Heart left ventricle (tissue), 16 donors: ENCODE measurements around the gene AAMP. TPM values are rescaled to one million over a fixed set of nuclear protein-coding genes. Genes with fewer than 3 reads are reported as not detected.

Experiments
- ATAC-seq, 4 donors: fragments of 200-7000 bp; cut with Tn5 transposase; one replicate each; pipeline ENCODE4 v1.9.1; 2020 to 2022; ENCODE audit warnings: moderate library complexity in 4 of 4, mild to moderate bottlenecking in 3 of 4, moderate number of reproducible peaks in 1 of 4
- DNase-seq, 5 donors: peaks; one replicate each; pipeline ENCODE4 v3.0.0-alpha.2; 2020
- H3K27ac ChIP-seq, 12 donors: fragments of 200-600 bp; sonication (generic) in 4 of 12; one replicate each; pipeline versions ENCODE4 v1.5.0 to v1.8.0; 2016 to 2022; ENCODE audit warnings: mild to moderate bottlenecking in 2 of 12
- H3K27me3 ChIP-seq, 9 donors: fragments of 200-600 bp; sonication (generic) in 2 of 9; one replicate each; pipeline versions ENCODE4 v1.5.1 to v1.8.0; 2016 to 2022; ENCODE audit warnings: mild to moderate bottlenecking in 3 of 9
- H3K36me3 ChIP-seq, 9 donors: fragments of 200-600 bp; sonication (generic) in 2 of 9; one replicate each; pipeline versions ENCODE4 v1.5.0 to v1.8.0; 2018 to 2022; ENCODE audit warnings: mild to moderate bottlenecking in 2 of 9
- H3K4me1 ChIP-seq, 12 donors: fragments of 200-600 bp; sonication (generic) in 4 of 12; one replicate each; pipeline versions ENCODE4 v1.5.0 to v1.8.0; 2016 to 2022; ENCODE audit warnings: mild to moderate bottlenecking in 3 of 12
- H3K4me3 ChIP-seq, 12 donors: fragments of 200-600 bp; sonication (generic) in 4 of 12; one replicate each; pipeline versions ENCODE4 v1.5.0 to v1.8.0; 2017 to 2022; ENCODE audit warnings: mild to moderate bottlenecking in 9 of 12, moderate library complexity in 4 of 12
- H3K9me3 ChIP-seq, 12 donors: fragments of 200-600 bp; sonication (generic) in 4 of 12; one replicate each; pipeline versions ENCODE4 v1.5.0 to v1.8.0; 2016 to 2022; ENCODE audit warnings: mild to moderate bottlenecking in 1 of 12
- POLR2A ChIP-seq, 2 donors: fragments of 450-650 bp; IDR thresholded peaks; one replicate each; pipeline ENCODE4 v1.6.1; 2017; ENCODE audit warnings: antibody characterized with exemption in 2 of 2, mild to moderate bottlenecking in 2 of 2, moderate library complexity in 2 of 2
- WGBS, 4 donors: extraction: QIAGEN DNeasy Blood & Tissue Kit in 2 of 4; methylation state at CpG; one replicate each; pipeline versions ENCODE4 v1.1.5 to v1.1.7; 2013 to 2018; 5-methylcytosine and 5-hydroxymethylcytosine counted together
- intact Hi-C, 10 donors: fragments of 100-400 bp; cut with DNase I; formaldehyde crosslinking; loops; one replicate each; pipeline versions ENCODE4 v1.11.1 to v1.14.2; 2022
- polyA plus RNA-seq, 2 donors: library from polyadenylated mRNA; stranded (reverse); fragments of 200-250 nt; gene quantifications; one replicate each; pipeline ENCODE4 v1.2.3, GENCODE V29; 2013
- total RNA-seq, 9 donors: library from RNA; depleted of rRNA in 2 of 9; stranded (reverse); fragments of >200 nt in 2 of 9; fragmentation: NEBNext Ultra II Directional in 3 of 9; extraction: Animal tissue kit (Norgen Biotek cat#: 25700) in 3 of 9; gene quantifications; one replicate each; pipeline versions ENCODE4 v1.1.0 to v1.2.4, GENCODE V29; 2016 to 2023
- TF ChIP-seq, protein P1 (sequence below), 12 donors: fragments of 200-600 bp; sonication (generic) in 4 of 12; IDR thresholded peaks; one replicate each; pipeline versions ENCODE4 v1.5.0 to v1.8.0; 2018 to 2022; ENCODE audit warnings: antibody characterized with exemption in 12 of 12, mild to moderate bottlenecking in 5 of 12
- donor health status: ischemic (EF 13 %, LVEDD 7.1; RV severe dilation, severe dysfunction).
- donor health status: healthy with polysubstance abuse.
- donor health status: DM: no; HTN: yes; CAD: no.
- donor health status: DM: no; HTN: no; CAD: no.
- donor health status: ischemic (EF 25% LVEDD 6.9; RV normal size, moderate dysfunction).
- donor health status: ischemic (EF 25% LVEDD 5.7; RV mildly dilated, moderate dysfunction).
- donor health status: healthy.
- donor health status: DM: yes; HTN: yes; CAD: no.
- donor health status: ischemic (EF 35%, LVEDD 5.7; RV mildly dilated, moderate dysfunction).
- donor health status: nonischemic (EF 11% LVEDD 7.7; RV severe dilation, severe dysfunction).
- donor health status: DM: yes; HTN: yes; CAD: no.
- donor health status: PGD.
- donor health status: ischemic (EF 29% LVEDD 5.4; RV normal size, mild dysfunction).
- donor health status: nonischemic (EF 23%, LVEDD 6.1; RV moderate dilation, normal function).

AAMP gene
- total and polyA plus RNA-seq, 11 donors, result 51.6 to 150 (median 58.6) TPM

DNA sequence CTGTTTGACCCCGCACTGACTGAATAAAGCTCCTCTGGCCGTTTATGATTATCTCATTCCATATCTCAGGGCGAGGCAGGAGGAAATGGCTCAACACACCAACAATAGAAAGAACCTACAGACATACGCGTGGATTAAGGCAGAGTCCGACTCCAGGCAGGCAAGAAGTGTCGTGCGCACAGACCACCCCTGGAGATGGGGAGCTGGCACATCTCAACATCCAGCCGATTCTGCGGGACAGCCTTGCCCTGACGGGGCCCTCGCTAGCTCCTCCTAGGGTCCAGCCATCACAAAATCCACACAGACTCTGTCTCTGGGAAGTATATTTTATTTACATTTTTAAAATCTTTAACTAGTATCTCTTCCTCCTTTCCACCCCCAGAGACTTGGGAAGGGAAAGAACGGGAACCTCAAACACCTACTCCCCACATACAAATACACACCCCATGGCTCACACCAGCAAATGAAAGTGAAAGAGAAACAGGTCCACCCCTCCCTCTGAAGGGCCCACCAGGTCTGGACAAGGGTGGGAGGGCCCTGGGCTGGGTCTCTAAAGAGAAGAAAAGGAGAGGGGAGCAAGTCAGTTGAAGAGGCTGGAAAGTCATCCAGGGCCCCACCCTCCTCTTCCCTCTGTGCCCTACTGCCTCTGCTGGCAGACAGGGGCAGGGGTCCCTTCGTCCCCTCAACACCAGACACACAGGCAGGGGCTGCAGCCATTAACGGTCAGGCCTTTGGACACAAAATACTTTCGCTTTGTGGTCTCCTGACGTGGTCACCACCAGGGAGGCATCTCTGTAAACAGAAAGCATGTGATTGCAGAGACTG is 5.9 kb downstream of the AAMP start:
- Histone ChIP-seq H3K9me3 (no peaks in the 10 kb centered on the region), H3K27ac (peak overlapping the region in 4 of 12 donors; percentile 13 to 67 (median 44)), H3K27me3 (no peaks in the 10 kb centered on the region), H3K4me3 (no peak overlapping the region), H3K36me3 (peaks cover 0 to 58% (median 50%) of the 10 kb centered on the region in 9 donors), H3K4me1 (peaks cover 4 to 75% (median 49%) of the 10 kb centered on the region in 12 donors)
- peak in 1 of 5 donors; percentile 42 for DNase-seq
- 67 to 81% (median 69%) methylated on average over 15 to 17 of the region's 17 CpGs for WGBS, 4 donors
- TF ChIP-seq POLR2A (IDR thresholded peaks at IDR 0.05), result no peak
- TF ChIP-seq, protein P1, sequence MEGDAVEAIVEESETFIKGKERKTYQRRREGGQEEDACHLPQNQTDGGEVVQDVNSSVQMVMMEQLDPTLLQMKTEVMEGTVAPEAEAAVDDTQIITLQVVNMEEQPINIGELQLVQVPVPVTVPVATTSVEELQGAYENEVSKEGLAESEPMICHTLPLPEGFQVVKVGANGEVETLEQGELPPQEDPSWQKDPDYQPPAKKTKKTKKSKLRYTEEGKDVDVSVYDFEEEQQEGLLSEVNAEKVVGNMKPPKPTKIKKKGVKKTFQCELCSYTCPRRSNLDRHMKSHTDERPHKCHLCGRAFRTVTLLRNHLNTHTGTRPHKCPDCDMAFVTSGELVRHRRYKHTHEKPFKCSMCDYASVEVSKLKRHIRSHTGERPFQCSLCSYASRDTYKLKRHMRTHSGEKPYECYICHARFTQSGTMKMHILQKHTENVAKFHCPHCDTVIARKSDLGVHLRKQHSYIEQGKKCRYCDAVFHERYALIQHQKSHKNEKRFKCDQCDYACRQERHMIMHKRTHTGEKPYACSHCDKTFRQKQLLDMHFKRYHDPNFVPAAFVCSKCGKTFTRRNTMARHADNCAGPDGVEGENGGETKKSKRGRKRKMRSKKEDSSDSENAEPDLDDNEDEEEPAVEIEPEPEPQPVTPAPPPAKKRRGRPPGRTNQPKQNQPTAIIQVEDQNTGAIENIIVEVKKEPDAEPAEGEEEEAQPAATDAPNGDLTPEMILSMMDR (IDR thresholded peaks at IDR 0.05), result no peak
- ATAC-seq, result no peak
- intact Hi-C loops, result loop anchor here in 2 of 10 donors (5.0 to 10.0 kb wide), 3 partner anchors 37 to 77 kb away; partner anchors contain the start of gene ARPC2 (in 1 of the 2)

DNA sequence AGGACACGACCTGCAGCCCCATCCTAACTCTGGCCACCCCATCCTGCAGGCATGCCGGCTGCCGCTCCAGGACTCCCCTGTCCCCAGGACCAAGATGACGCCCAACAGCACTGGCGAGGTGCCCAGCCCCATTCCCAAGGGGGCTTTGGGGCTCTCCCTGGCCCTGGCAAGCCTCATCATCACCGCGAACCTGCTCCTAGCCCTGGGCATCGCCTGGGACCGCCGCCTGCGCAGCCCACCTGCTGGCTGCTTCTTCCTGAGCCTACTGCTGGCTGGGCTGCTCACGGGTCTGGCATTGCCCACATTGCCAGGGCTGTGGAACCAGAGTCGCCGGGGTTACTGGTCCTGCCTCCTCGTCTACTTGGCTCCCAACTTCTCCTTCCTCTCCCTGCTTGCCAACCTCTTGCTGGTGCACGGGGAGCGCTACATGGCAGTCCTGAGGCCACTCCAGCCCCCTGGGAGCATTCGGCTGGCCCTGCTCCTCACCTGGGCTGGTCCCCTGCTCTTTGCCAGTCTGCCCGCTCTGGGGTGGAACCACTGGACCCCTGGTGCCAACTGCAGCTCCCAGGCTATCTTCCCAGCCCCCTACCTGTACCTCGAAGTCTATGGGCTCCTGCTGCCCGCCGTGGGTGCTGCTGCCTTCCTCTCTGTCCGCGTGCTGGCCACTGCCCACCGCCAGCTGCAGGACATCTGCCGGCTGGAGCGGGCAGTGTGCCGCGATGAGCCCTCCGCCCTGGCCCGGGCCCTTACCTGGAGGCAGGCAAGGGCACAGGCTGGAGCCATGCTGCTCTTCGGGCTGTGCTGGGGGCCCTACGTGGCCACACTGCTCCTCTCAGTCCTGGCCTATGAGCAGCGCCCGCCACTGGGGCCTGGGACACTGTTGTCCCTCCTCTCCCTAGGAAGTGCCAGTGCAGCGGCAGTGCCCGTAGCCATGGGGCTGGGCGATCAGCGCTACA is 7.0 kb downstream of the AAMP start:
- Histone ChIP-seq H3K4me3 (no peak overlapping the region), H3K27me3 (no peaks in the 10 kb centered on the region), H3K27ac (peak overlapping the region in 6 of 12 donors; percentile 35 to 92 (median 88)), H3K36me3 (peaks cover 0 to 55% (median 47%) of the 10 kb centered on the region in 9 donors), H3K9me3 (no peaks in the 10 kb centered on the region), H3K4me1 (peaks cover 3 to 75% (median 53%) of the 10 kb centered on the region in 12 donors)
- TF ChIP-seq POLR2A (IDR thresholded peaks at IDR 0.05), result no peak
- TF ChIP-seq, protein P1 (IDR thresholded peaks at IDR 0.05), result no peak
- intact Hi-C loops, result loop anchor here in 2 of 10 donors (5.0 to 10.0 kb wide), 3 partner anchors 36 to 76 kb away; partner anchors contain the start of gene ARPC2 (in 1 of the 2)
- DNase-seq (peak in 1 of 5 donors; percentile 62), ATAC-seq (no peak)
- 86 to 89% (median 87%) methylated on average over 11 to 39 of the region's 39 CpGs for WGBS, 4 donors

DNA sequence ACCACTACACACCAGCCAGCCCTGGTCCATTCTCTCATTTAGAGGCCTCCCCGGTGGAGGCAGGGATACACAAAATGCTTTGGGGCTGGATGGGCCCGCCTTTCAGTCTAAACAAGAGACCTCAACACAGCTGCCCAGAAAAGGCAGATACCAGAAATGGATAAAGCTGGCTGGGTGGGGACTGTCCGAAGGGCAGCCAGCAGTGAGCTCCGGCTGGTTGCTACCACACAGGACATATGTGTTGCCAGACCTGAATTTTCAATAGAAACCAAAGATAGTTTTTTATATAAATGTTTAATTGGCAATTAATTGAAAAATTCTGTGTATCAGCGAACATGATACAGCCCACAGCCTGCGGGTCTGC is 7.7 kb downstream of the AAMP start:
- intact Hi-C loops, result loop anchor here in 2 of 10 donors (5.0 to 10.0 kb wide), 3 partner anchors 35 to 75 kb away; partner anchors contain the start of gene ARPC2 (in 1 of the 2)
- DNase-seq, result no peak
- H3K36me3 ChIP-seq, result peaks cover 0 to 48% (median 40%) of the 10 kb centered on the region in 9 donors
- H3K27ac ChIP-seq, result peak overlapping the region in 10 of 12 donors; percentile 35 to 92 (median 88)
- no peaks in the 10 kb centered on the region for H3K27me3 ChIP-seq
- ATAC-seq, result no peak
- TF ChIP-seq POLR2A (IDR thresholded peaks at IDR 0.05), result no peak
- TF ChIP-seq, protein P1 (IDR thresholded peaks at IDR 0.05), result no peak
- WGBS, 4 donors, result 67 to 85% (median 75%) methylated on average over 6 of the region's 6 CpGs
- no peaks in the 10 kb centered on the region for H3K9me3 ChIP-seq
- no peak overlapping the region for H3K4me3 ChIP-seq
- peaks cover 3 to 75% (median 56%) of the 10 kb centered on the region in 12 donors for H3K4me1 ChIP-seq
